Mammary epithelial cell (primary cell): Measurements from ENCODE around the gene NDUFV3.
"Not testable (repeated sequence)": the region's sequence is repeated elsewhere in the genome, so short reads cannot be mapped to it uniquely, and the experiment has no call there.

ENCODE experiments used
- EZH2 ChIP-seq: IDR thresholded peaks from 2 replicates; pipeline ENCODE4 v1.6.1; 2012; ENCODE audit warnings: low read length, inconsistent platforms, borderline replicate concordance
- TF ChIP-seq, protein P1 (sequence below), 2 donors: IDR thresholded peaks in 1 of 2; conservative IDR thresholded peaks in 1 of 2; 2 replicates each; pipeline ENCODE4 v1.5.1; 2011 to 2012; ENCODE audit warnings: inconsistent platforms in 2 of 2, low read length in 2 of 2, mild to moderate bottlenecking in 2 of 2, control low read depth in 1 of 2, low read depth in 1 of 2; ENCODE audit not compliant: insufficient read depth in 1 of 2; ENCODE audit errors: extremely low read depth in 1 of 2

DNA sequence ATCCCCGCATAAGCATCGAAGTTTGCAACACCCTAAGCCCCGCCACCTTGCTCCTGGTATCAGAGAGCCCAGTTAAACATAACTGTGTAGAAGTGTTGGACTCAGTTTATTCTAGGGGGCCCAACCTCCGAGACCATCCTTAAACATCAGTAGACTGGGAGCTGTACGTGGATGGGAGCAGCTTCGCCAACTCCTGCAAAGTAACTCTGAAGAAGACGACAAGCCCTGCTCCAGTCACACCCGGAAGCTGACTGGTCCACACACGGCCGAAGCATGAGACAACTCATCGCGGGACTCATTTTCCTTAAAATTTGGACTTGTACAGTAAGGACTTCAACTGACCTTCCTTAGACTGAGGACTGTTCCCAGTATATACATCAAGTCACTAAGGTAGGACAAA is 40.9 kb downstream of the NDUFV3 start:
- TF ChIP-seq, protein P1, sequence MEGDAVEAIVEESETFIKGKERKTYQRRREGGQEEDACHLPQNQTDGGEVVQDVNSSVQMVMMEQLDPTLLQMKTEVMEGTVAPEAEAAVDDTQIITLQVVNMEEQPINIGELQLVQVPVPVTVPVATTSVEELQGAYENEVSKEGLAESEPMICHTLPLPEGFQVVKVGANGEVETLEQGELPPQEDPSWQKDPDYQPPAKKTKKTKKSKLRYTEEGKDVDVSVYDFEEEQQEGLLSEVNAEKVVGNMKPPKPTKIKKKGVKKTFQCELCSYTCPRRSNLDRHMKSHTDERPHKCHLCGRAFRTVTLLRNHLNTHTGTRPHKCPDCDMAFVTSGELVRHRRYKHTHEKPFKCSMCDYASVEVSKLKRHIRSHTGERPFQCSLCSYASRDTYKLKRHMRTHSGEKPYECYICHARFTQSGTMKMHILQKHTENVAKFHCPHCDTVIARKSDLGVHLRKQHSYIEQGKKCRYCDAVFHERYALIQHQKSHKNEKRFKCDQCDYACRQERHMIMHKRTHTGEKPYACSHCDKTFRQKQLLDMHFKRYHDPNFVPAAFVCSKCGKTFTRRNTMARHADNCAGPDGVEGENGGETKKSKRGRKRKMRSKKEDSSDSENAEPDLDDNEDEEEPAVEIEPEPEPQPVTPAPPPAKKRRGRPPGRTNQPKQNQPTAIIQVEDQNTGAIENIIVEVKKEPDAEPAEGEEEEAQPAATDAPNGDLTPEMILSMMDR (conservative IDR thresholded peaks at IDR 0.05 in 1 of 2, IDR thresholded peaks at IDR 0.05 in 1 of 2; ENCODE audit: extremely low read depth in 1 of 2, insufficient read depth in 1 of 2, low read depth in 1 of 2, low read length in 2 of 2) = not testable (repeated sequence)
- not testable (repeated sequence) for TF ChIP-seq EZH2
